Keratinocyte (primary cell): ENCODE data around the gene TRIM26. TPM values are rescaled to one million over a fixed set of nuclear protein-coding genes. Genes with fewer than 3 reads are reported as not detected.

Experiments used
- DNase-seq: peaks from one replicate; pipeline ENCODE4 v3.0.0-alpha.2; 2011; ENCODE audit warnings: low read depth, missing footprints, low spot score
- FAIRE-seq: peaks from 2 replicates; lab custom pipeline; 2011; peaks lifted over from hg19 to GRCh38; lab: Jason Lieb, UNC
- H2AFZ ChIP-seq: 2 replicates; pipeline ENCODE4 v1.6.0; 2012; ENCODE audit warnings: low read length, control low read depth, inconsistent platforms; ENCODE audit not compliant: control insufficient read depth
- H3K27ac ChIP-seq: 2 replicates; pipeline ENCODE4 v1.5.1; 2011; ENCODE audit warnings: low read length; ENCODE audit not compliant: control insufficient read depth, insufficient read depth
- H3K27me3 ChIP-seq: 3 replicates; pipeline ENCODE4 v1.6.0; 2011; ENCODE audit warnings: low read length; ENCODE audit not compliant: control insufficient read depth, insufficient read depth; ENCODE audit errors: extremely low read depth
- H3K36me3 ChIP-seq, 2 experiments: 2 replicates in 1 of 2; 3 replicates in 1 of 2; pipeline ENCODE4 v1.5.1; 2011; ENCODE audit warnings: low read length in 2 of 2, mild to moderate bottlenecking in 1 of 2; ENCODE audit not compliant: control insufficient read depth in 2 of 2, insufficient read depth in 2 of 2; ENCODE audit errors: extremely low read depth in 1 of 2
- H3K4me1 ChIP-seq: 3 replicates; pipeline ENCODE4 v1.5.1; 2011; ENCODE audit warnings: low read length; ENCODE audit not compliant: control insufficient read depth, insufficient read depth; ENCODE audit errors: extremely low read depth
- H3K4me2 ChIP-seq: 3 replicates; pipeline ENCODE4 v1.6.0; 2011; ENCODE audit warnings: low read depth, low read length; ENCODE audit not compliant: control insufficient read depth, insufficient read depth; ENCODE audit errors: extremely low read depth
- H3K4me3 ChIP-seq, 3 experiments: fragments of 200-600 bp in 1 of 3; sonication (generic) in 1 of 3; 2 replicates in 2 of 3; 3 replicates in 1 of 3; pipeline ENCODE4 v1.5.1; 2011 to 2016; ENCODE audit warnings: low read length in 3 of 3, mild to moderate bottlenecking in 3 of 3, control low read depth in 2 of 3, inconsistent platforms in 1 of 3, low read depth in 1 of 3, mixed read lengths in 1 of 3, mixed run types in 1 of 3, moderate library complexity in 1 of 3; ENCODE audit not compliant: control insufficient read depth in 2 of 3, insufficient read depth in 2 of 3; ENCODE audit errors: extremely low read depth in 1 of 3
- H3K79me2 ChIP-seq: 2 replicates; pipeline ENCODE4 v1.6.0; 2012; ENCODE audit warnings: low read length; ENCODE audit not compliant: control insufficient read depth, insufficient read depth
- H3K9ac ChIP-seq: 3 replicates; pipeline ENCODE4 v1.6.0; 2011; ENCODE audit warnings: low read length; ENCODE audit not compliant: control insufficient read depth, insufficient read depth; ENCODE audit errors: extremely low read depth
- H3K9me1 ChIP-seq: 3 replicates; pipeline ENCODE4 v1.6.0; 2011; ENCODE audit warnings: low read length; ENCODE audit not compliant: control insufficient read depth, insufficient read depth; ENCODE audit errors: extremely low read depth
- H3K9me3 ChIP-seq: 2 replicates; pipeline ENCODE4 v1.5.1; 2012; ENCODE audit warnings: low read depth, low read length; ENCODE audit not compliant: control insufficient read depth
- H4K20me1 ChIP-seq: 3 replicates; pipeline ENCODE4 v1.6.0; 2011; ENCODE audit warnings: low read length; ENCODE audit not compliant: control insufficient read depth, insufficient read depth; ENCODE audit errors: extremely low read depth
- EZH2 ChIP-seq: IDR thresholded peaks from one replicate; pipeline ENCODE4 v1.6.1; 2012; ENCODE audit warnings: inconsistent platforms, mild to moderate bottlenecking, low read length, moderate library complexity
- dilution Hi-C: fragments of 300-500 bp; cut with MboI; formaldehyde crosslinking; loops from one replicate; pipeline ENCODE4 v1.7.0; 2020; ENCODE audit warnings: low sequenced_read_pairs; ENCODE audit not compliant: extremely low pct_ligation_motif_present
- polyA plus RNA-seq, 5 experiments: library from polyadenylated mRNA; depleted of rRNA in 3 of 5; stranded (reverse) in 3 of 5; stranded (forward) in 1 of 5; unstranded in 1 of 5; fragments of >200 nt; gene quantifications; 1 replicate in 1 of 5; 2 replicates in 3 of 5; 3 replicates in 1 of 5; pipeline versions ENCODE4 v1.2.1 to v1.2.3, GENCODE V29; 2011 to 2012; ENCODE audit warnings: missing spikeins in 2 of 5, low read depth in 1 of 5, low replicate concordance in 1 of 5
- TF ChIP-seq, protein P1 (sequence below), 3 experiments: IDR thresholded peaks in 1 of 3; conservative IDR thresholded peaks in 1 of 3; optimal IDR thresholded peaks in 1 of 3; 2 replicates in 2 of 3; 3 replicates in 1 of 3; pipeline versions ENCODE3 to v1.5.1; 2011; ENCODE audit warnings: low read length in 3 of 3, mild to moderate bottlenecking in 3 of 3, moderate library complexity in 2 of 3, control low read depth in 1 of 3, inconsistent platforms in 1 of 3; ENCODE audit not compliant: insufficient read depth in 2 of 3; ENCODE audit errors: extremely low read depth in 1 of 3

TRIM26 gene
- polyA plus RNA-seq, 1 donor (not counting 4 experiments of a cell fraction or from before 2014, with no cell fraction given), result 34.7 TPM

DNA sequence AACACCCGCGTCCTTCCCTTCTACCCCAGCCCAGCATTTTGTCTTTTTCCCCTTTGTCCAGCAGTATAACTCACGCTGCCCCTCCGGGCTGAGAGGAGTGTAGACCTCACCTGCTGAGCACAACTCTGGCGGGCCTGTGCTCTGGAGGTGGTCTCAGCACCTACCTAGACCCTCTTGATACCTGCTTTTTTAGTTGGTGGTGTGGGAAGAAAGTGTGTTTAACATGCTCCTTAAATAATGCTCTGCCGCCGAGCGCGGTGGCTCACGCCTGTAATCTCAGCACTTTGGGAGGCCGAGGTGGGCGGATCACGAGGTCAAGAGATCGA lies 1.4 kb upstream of the TRIM26 start:
- Histone ChIP-seq H3K79me2 (peaks cover 29% of the 10 kb centered on the region), H3K27me3 (no peaks in the 10 kb centered on the region), H2AFZ (peak overlapping the region; percentile 75), H3K36me3 (no peaks in the 10 kb centered on the region), H3K27ac (no peak overlapping the region), H4K20me1 (no peaks in the 10 kb centered on the region), H3K9ac (peak overlapping the region; percentile 98), H3K4me3 (peak overlapping the region; percentile 52 to 93 (median 85)), H3K9me1 (no peaks in the 10 kb centered on the region), H3K9me3 (no peaks in the 10 kb centered on the region), H3K4me2 (peak overlapping the region; percentile 81), H3K4me1 (peaks cover 25% of the 10 kb centered on the region)
- dilution Hi-C loops, result no loop called here
- TF ChIP-seq, protein P1, sequence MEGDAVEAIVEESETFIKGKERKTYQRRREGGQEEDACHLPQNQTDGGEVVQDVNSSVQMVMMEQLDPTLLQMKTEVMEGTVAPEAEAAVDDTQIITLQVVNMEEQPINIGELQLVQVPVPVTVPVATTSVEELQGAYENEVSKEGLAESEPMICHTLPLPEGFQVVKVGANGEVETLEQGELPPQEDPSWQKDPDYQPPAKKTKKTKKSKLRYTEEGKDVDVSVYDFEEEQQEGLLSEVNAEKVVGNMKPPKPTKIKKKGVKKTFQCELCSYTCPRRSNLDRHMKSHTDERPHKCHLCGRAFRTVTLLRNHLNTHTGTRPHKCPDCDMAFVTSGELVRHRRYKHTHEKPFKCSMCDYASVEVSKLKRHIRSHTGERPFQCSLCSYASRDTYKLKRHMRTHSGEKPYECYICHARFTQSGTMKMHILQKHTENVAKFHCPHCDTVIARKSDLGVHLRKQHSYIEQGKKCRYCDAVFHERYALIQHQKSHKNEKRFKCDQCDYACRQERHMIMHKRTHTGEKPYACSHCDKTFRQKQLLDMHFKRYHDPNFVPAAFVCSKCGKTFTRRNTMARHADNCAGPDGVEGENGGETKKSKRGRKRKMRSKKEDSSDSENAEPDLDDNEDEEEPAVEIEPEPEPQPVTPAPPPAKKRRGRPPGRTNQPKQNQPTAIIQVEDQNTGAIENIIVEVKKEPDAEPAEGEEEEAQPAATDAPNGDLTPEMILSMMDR (optimal IDR thresholded peaks at IDR 0.05 in 1 of 3, IDR thresholded peaks at IDR 0.05 in 1 of 3, conservative IDR thresholded peaks at IDR 0.05 in 1 of 3; ENCODE audit: extremely low read depth in 1 of 3, insufficient read depth in 2 of 3, low read length in 3 of 3), result no peak
- TF ChIP-seq EZH2, result no peak
- DNase-seq (no peak), FAIRE-seq (no peak)

DNA sequence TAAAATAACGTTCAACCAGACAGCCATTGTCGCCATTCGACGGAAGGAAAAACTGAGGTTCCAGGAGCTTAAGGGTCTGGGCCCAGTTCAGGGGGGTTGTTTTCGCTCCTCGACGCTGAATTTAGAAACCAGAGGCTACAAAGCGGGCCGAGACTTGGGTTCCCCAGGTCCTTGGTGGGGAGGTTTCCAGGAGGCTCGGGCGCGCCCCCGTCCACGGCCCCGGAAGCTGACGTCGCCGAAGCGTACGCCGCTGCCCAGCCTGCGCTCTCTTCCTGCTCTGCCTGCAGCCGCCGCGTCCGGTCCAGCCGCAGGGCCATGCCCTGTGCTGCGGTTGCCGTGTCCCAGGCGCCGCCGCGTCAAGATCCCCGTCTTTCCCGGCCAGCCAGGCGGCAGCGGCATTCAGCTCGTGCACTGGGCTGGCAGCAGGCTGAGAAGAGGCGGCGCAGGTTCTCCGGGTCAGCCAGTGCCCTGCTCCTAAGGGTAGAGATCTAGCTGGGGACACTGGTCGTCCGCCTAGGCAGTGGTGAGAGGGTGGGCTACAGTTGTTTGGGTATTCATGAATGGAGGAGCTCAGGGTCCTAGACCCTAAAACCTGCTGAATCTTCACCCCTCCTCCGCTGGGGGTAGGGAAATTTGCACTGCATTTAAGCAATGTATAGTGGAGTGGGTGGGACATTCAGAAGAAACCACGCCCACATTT lies 901 bp upstream of the TRIM26 start:
- Histone ChIP-seq H3K27ac (peak overlapping the region; percentile 95), H4K20me1 (peaks cover 2% of the 10 kb centered on the region), H3K36me3 (peaks cover 0 to 3% of the 10 kb centered on the region in 2 experiments), H3K9me1 (no peaks in the 10 kb centered on the region), H3K9me3 (no peaks in the 10 kb centered on the region), H3K4me1 (peaks cover 25% of the 10 kb centered on the region), H3K27me3 (no peaks in the 10 kb centered on the region), H3K4me2 (peak overlapping the region; percentile 81), H3K9ac (peak overlapping the region; percentile 98), H3K4me3 (peak overlapping the region; percentile 52 to 93 (median 85)), H3K79me2 (peaks cover 34% of the 10 kb centered on the region), H2AFZ (peak overlapping the region; percentile 75)
- FAIRE-seq, result no peak
- dilution Hi-C loops, result no loop called here
- no peak for DNase-seq
- TF ChIP-seq, protein P1 (optimal IDR thresholded peaks at IDR 0.05 in 1 of 3, IDR thresholded peaks at IDR 0.05 in 1 of 3, conservative IDR thresholded peaks at IDR 0.05 in 1 of 3; ENCODE audit: extremely low read depth in 1 of 3, insufficient read depth in 2 of 3, low read length in 3 of 3), result no peak
- TF ChIP-seq EZH2, result no peak
